GM10847 (cell line): Measurements from ENCODE around the gene SETD6.
A peak's percentile ranks its signal among the peaks of the same experiment; 100 is the strongest.

Source experiments
- POLR2A ChIP-seq: IDR thresholded peaks from 2 replicates; pipeline ENCODE4 v1.6.1; 2011; ENCODE audit not compliant: insufficient read length; ENCODE audit errors: extremely low read depth

SETD6 gene

DNA sequence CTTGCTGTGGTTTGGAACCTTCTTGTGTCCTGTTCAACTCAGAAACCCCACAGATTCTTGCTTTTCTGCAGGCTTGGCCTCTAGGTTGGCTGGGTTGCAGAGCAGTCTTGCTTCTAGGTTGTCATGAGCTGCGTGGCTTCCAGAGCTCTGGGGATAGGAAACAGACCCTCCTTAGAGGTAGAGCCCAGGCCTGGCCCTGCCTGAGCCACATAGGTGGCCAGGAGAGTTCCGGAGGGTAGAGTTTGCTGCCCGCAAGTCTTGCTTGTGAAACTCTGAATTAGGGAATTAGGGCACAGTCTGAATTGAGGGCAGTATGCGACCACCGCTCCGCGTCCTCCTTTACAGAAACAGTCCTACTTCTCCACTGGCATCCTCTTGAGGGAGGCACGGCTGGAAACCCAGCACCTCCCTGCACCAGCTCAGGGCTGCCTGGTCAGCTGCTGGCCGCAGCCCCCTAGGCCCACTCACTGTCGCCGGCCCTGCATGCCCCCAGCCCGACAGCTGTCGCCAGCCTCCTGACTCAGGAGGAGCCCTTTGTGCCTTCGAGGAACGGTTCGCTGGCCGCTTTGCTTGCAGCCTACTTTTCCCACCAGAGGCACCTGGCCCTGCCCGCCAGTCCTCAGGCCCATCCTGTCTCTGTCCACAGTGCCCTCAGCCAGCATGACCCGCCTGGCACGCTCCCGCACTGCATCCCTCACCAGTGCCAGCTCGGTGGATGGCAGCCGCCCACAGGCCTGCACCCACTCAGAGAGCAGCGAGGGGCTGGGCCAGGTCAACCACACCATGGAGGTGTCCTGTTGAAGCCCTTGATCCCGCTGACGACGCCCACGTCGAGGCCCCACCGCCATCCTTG lies 4.3 kb upstream of the SETD6 start:
- no peak for TF ChIP-seq POLR2A

- TF ChIP-seq POLR2A: no peak
Observed at GRCh38 chr16:58511933-58512815, 3.1 kb upstream of the SETD6 start.

DNA sequence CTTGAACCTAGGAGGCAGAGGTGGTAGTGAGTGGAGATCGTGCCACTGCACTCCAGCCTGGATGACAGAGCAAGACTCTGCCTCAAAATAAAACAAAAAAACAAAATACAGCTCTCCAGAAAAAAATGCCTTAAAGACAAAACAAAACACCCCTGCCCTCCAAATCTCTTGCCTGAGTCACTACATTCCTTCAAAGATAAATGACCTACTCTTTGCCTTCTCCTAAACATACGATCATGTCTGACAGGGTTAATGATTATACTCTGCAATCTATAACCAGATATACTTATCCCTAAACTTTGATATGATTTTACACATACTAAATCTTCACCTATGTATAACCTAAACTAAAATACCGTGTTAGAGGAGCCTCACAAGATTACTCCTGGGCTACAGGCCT lies 1.4 kb upstream of the SETD6 start:
- TF ChIP-seq POLR2A: no peak

GRCh38 chr16:58515871-58516767 lies 802 bp downstream of the SETD6 start:
- TF ChIP-seq POLR2A: peak; percentile 14

- TF ChIP-seq POLR2A: no peak
Observed at GRCh38 chr16:58516768-58517107, 1.4 kb downstream of the SETD6 start.

DNA sequence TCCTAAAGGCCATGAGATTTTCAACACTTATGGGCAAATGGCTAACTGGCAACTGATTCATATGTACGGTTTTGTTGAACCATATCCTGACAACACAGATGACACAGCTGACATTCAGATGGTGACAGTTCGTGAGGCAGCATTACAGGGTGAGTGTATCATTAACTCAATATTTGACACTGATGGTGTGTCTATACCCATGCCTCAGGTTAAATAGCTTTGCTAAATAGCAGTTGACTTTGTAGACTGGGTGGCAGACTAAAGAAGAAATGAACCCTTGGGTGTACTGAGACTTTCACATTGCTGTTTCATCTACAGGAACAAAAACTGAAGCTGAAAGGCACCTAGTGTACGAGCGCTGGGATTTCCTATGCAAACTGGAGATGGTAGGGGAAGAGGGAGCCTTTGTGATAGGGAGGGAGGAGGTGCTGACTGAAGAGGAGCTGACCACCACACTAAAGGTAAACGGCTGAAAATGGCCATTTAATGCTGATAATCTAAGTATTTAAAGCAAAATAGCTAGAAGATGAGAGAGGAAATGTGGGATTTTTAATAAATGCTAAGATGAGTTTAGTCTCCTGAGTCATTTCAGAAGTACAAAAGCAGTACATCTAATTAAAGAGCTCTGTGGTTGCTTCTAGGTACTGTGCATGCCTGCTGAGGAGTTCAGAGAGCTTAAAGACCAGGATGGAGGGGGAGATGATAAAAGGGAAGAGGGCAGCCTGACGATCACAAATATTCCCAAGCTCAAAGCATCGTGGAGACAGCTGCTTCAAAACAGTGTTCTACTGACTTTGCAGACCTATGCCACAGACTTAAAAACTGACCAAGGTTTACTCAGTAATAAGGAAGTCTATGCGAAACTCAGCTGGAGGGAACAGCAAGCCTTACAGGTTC lies 3.0 kb downstream of the SETD6 start:
- no peak for TF ChIP-seq POLR2A

GRCh38 chr16:58518980-58519368 lies 3.7 kb downstream of the SETD6 start:
- TF ChIP-seq POLR2A: no peak

- no peak for TF ChIP-seq POLR2A
Observed at GRCh38 chr16:58519707-58520106, 4.4 kb downstream of the SETD6 start.

DNA sequence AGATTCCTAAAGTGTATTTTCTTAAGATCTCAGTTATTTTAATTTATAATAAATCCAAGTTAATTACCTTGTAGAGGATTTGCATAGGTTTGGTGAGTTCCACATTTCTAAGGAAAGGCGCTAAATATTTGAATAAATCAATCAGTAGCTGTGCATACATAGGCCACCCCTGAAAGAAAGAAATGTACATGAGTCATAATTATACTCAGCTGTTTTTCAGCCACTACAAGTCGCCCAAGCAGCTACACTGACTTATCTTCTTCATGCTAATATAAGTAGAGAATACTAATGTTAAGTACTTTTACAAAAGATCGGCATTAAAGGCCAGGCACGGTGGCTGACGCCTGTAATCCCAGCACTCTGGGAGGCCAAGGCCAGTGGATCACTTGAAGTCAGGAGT lies 14.9 kb downstream of the SETD6 start:
- TF ChIP-seq POLR2A: no peak

- no peak for TF ChIP-seq POLR2A
Observed at GRCh38 chr16:58532414-58532813, 17.1 kb downstream of the SETD6 start.

DNA sequence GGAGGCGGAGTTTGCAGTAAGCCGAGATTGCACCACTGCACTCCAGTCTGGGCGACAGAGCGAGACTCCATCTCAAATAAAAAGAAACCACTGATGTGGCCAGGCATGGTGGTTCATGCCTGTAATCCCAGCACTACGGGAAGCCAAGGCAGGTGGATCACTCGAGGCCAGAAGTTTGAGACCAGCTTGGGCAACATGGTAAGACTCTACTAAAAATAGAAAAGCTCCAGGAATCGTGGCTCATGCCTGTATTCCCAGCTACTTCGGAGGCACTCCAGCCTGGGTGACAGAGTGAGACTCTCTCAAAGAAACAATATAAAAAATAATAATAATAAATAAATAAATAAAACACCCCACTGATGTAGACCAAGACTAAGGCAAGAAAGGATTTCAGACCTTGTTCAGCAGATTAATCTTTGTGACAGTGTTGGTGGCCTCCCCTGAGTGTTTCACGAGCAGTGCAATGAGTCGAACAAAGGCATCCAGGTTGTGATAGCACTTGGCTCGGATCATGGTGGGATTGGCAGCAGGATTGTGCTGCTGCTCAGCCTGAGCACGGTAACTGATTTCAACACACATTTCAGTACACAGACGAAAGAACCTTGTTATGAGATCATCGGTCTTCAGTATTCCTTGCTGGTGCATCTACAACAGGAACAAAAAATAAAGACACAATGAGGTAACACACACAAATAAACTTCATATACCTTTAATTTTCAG lies 18.6 kb downstream of the SETD6 start:
- TF ChIP-seq POLR2A: no peak

DNA sequence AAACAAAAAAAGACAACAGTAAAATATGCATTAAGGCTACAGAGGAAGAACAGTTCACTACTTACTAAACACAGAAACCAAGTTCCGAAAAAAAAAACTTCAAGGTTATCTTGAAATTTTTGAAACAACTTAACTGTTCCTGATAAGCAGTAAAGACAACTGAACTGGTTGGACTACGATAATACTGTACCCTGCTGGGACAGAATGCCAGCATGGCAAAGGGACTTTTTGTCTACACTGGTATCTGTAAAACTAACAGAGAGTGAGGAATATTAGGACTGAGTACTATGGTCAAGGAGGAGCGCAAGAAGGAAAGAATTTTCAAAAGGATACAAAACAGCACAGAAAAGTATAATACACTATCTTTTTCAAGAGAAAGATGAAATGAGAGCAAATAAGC lies 19.8 kb downstream of the SETD6 start:
- no peak for TF ChIP-seq POLR2A

- no peak for TF ChIP-seq POLR2A
Observed at GRCh38 chr16:58536278-58536677, 21.0 kb downstream of the SETD6 start.
